Stimulated activated CD4-positive, alpha-beta T cell treated with anti-CD3 and anti-CD28 coated beads, Interleukin-15, amount 100 ng/mL, for 48 hours (primary cell): ENCODE results near the gene LCE1F.

ENCODE experiments used
- DNase-seq, 2 donors: peaks; one replicate each; pipeline ENCODE4 v3.0.0-alpha.2; 2020; ENCODE audit warnings: low read depth in 2 of 2

The LCE1F gene

DNA sequence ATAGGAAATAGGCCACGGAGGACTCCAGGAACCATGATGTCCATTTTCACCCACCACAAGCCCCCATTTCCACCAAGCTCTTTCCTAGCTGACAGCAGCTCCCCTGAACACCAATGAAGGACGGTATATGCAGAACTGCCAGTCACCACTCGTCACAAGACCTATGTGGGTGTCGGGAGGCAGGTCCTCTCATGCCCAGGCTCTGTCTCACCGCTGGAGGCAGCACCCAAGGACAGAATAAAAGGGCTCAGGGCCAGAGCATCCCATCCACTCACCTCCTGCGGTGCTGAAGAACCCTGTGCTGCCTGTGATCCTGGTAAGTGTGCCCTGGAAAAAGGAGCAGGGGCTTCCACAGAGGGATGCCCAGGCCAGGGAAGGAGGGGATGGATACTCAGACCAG, at the start of gene LCE1F:
TSS of gene LCE1F (plus strand) at position 266 of the 400 bp plus-strand sequence. CDS start 1,232 bp downstream, outside the sequence.
- no peak for DNase-seq

- no peak for DNase-seq
Measured at GRCh38 chr1:152725261-152725660, 49.7 kb upstream of the LCE1F start.

- DNase-seq = no peak
Measured at GRCh38 chr1:152728986-152729385, 46.0 kb upstream of the LCE1F start.

GRCh38 chr1:152735648-152736047, 39.3 kb upstream of the LCE1F start:
- no peak for DNase-seq

DNA sequence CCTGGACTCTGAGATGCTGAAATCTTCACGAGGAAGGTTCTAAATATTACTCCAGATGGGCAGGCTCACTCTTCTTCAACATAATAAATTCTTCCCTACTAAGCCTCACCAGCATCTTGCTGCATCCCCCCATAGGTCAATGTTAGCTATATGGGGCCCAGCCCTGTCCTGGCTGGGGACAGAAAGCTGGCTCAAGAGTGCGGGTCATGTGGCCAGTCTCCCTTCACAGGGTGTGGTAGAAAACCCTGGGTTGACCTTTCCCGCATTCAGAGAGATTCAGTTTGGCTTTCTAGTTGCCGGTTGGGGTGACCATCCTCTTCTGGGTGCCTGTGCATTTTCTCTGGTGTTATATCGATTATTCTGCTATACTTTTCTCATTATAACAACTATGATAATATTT, 36.9 kb upstream of the LCE1F start:
- no peak for DNase-seq

GRCh38 chr1:152739841-152740240, 35.1 kb upstream of the LCE1F start:
- no peak for DNase-seq

GRCh38 chr1:152741656-152742055, 33.3 kb upstream of the LCE1F start:
- DNase-seq = no peak

- DNase-seq = no peak
Measured at GRCh38 chr1:152743371-152744145, 31.4 kb upstream of the LCE1F start.

DNA sequence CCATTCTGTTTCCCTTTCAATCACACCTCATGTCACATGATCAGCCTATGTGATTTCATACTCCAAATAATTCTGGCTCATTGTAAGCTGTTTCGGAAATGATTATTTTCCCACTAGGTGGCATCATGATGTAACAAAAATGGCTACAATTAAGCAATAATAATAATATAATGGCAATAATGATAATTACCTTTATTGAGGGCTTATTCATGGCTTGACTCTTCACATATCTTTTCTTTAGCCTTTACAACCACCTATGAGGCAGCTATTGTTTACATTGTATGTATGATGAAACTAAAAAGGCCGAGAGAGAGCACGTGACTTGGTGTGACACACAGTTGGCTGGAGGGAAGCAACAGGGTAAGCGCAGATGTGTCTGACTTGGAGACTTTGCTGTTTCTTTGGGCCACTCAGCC, 29.6 kb upstream of the LCE1F start:
- DNase-seq = no peak

DNA sequence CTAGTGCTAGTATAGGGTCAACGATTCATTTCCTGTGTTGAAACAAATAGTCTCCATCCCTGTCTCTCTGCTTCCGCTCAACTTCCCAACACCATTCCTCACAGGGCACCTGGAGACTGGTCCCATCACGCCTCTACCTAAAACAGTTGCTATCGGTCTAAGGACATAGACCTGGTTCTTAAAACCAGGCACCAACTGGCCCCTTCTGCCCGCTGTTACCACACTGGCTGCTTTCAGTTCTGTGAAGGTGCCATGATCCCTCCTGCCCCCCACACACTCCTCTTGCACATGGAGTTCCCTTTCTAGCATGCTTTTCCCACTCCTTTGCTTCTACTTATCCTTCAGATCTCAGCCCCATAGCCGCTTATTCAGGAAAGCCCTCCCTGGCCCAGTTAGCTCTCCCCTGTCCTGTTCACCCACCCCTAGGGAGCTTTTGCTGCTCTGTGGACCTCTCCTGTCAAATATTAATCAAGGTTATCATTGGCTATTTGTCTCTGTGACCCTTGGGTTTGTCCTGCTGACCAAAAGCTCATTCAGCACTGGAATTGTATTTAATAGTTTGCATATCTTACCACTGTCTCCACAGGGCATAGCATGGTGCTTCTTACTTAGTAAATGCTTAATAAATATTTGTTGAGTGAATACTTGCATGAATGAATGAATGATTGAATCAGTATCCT, 29.0 kb upstream of the LCE1F start:
- DNase-seq = no peak

DNA sequence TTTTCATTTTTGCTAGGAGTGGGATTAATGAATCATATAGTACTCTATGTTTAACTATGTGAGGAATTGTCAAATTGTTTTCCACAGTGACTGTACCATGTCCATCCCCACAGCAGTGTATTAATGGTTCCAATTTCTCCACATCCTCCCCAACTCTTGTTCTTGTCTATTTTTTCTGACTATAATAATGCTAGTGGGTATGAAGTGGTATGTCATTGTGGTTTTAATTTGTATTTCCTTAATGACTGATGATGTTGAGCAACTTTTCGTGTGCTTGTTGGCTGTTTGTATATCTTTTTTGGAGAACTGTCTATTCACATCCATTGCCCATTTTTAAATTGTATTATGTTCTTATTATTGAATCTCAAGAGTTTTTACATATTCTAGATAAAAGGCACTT, 27.1 kb upstream of the LCE1F start:
- no peak for DNase-seq

GRCh38 chr1:152752225-152752624, 22.7 kb upstream of the LCE1F start:
- DNase-seq = no peak

DNA sequence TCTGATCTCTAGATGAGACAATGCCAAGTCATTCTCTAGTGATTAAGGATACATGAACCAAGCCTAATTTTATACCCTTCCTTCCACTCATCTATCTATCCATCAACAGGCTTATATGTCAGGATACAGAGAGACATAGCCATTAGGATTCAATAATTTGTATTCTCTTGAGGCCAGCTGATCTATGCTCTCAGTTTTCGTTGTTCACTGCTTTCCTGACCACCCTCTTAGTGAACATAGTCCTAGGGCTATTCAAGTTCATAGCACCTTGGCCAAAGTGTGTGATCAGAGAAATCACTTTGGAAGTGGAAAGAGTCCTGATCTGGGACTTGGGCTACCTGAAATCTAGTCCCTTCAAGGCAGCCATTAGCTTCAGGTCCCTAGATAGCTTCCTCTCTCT, 21.4 kb upstream of the LCE1F start:
- DNase-seq = no peak

DNA sequence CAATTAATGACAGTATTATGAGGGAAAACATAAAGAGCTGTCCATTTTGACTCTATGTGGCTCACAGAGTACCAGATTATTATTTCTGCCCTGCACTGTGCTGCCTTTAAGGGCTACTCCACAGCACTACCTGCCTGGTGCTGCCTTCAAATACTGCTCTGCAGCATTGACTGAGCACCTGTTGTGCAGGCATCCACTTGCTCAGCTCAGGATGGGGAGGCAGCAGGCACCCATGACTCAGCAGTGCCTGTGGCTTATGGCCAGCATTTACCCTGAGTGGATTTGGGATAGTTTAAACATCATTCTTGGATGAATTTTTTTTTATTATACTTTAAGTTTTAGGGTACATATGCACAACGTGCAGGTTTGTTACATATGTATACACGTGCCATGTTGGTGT, 18.1 kb upstream of the LCE1F start:
- DNase-seq = no peak

DNA sequence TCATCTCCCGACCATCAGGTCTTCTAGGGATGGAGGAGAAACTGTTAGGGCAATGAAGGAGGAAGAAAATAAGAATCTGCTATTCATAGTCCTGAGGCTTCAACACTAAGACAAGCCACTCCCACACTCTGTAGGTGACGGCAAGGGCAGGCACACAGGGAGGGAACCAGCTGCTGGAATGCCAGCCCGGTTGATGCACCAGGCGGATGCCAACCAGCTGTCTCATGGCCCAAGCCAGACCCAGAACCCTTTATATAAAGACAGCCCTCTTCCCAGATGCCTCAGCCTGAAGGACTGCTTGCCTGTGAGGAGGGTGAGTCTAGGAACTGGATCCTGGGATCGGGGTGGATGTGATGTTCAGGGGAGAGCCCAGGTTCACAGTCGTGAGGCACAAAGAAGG, 17.2 kb upstream of the LCE1F start, which contains the start of gene KPRP:
TSS of gene KPRP (plus strand) at position 279 of the 400 bp plus-strand sequence. CDS start 1,564 bp downstream, outside the sequence.
- DNase-seq = no peak

- no peak for DNase-seq
Measured at GRCh38 chr1:152758636-152759035, 16.3 kb upstream of the LCE1F start.

- DNase-seq = no peak
Measured at GRCh38 chr1:152759453-152760173, 15.3 kb upstream of the LCE1F start.

GRCh38 chr1:152760551-152761190, 14.3 kb upstream of the LCE1F start:
- no peak for DNase-seq

- no peak for DNase-seq
Measured at GRCh38 chr1:152761609-152762213, 13.2 kb upstream of the LCE1F start.

- DNase-seq = no peak
Measured at GRCh38 chr1:152768847-152769533, 6.0 kb upstream of the LCE1F start.

GRCh38 chr1:152770411-152770810, 4.5 kb upstream of the LCE1F start:
- DNase-seq = no peak
